SU-DHL-6 (cell line): Measurements from ENCODE around the gene VEZT.

ENCODE experiments used
- CTCF ChIP-seq: fragments of 200-600 bp; sonication (generic); IDR thresholded peaks from one replicate; pipeline ENCODE4 v1.5.1; 2017; ENCODE audit warnings: antibody characterized with exemption, mild to moderate bottlenecking, low read length, moderate library complexity; ENCODE audit not compliant: insufficient read depth, poor library complexity, severe bottlenecking
- EZH2phosphoT487 ChIP-seq: fragments of 200-600 bp; sonication (generic), shearing (Covaris generic); conservative IDR thresholded peaks from 2 replicates; pipeline ENCODE4 v1.6.1; 2018; ENCODE audit warnings: mild to moderate bottlenecking, antibody characterized with exemption, low read length, moderate library complexity, mixed read lengths

- TF ChIP-seq CTCF = no peak
- no peak for TF ChIP-seq EZH2phosphoT487
Observed at GRCh38 chr12:95323212-95323611, 105.6 kb downstream of the VEZT start.
